GM12878 (cell line): ENCODE data around the gene TRAF2. TPM values are rescaled to one million over a fixed set of nuclear protein-coding genes. Genes with fewer than 3 reads are reported as not detected.

ENCODE experiments used
- ATAC-seq: fragments of 200-7000 bp; cut with Tn5 transposase; 3 replicates; pipeline ENCODE4 v1.9.1; 2020; ENCODE audit warnings: mild to moderate bottlenecking, moderate library complexity
- BruUV-seq: library from RNA; stranded (reverse); fragments of 400-500 nt; replicated peaks from 2 replicates; lab custom pipeline; 2021; lab: Mats Ljungman, UMichigan
- CTCF ChIA-PET: fragments of 300-600 bp; sonication (Branson Sonifier 250); formaldehyde crosslinking; extraction: SDS; loops from one replicate; lab custom pipeline; 2021; ENCODE audit warnings: inconsistent platforms; lab: Yijun Ruan, JAX
- POLR2A ChIA-PET: fragments of 350-600 bp; formaldehyde crosslinking; extraction: SDS; loops from one replicate; lab custom pipeline; 2021; ENCODE audit warnings: inconsistent platforms; lab: Charles Lee
- RAD21 ChIA-PET: fragments of 300-600 bp; sonication (Branson Sonifier 250); formaldehyde crosslinking; loops from one replicate; lab custom pipeline; 2023; ENCODE audit warnings: antibody characterized with exemption; ENCODE audit not compliant: unreplicated experiment; lab: Charles Lee
- SMC1A ChIA-PET: fragments of 300-600 bp; sonication (Branson Sonifier 250); formaldehyde crosslinking; loops from one replicate; lab custom pipeline; 2023; ENCODE audit not compliant: unreplicated experiment, uncharacterized antibody; lab: Charles Lee
- DNase-seq: peaks from one replicate; pipeline ENCODE4 v3.0.0-alpha.2; 2011; ENCODE audit warnings: low read depth, low spot score
- FAIRE-seq: peaks from 3 replicates; lab custom pipeline; 2011; peaks lifted over from hg19 to GRCh38; lab: Jason Lieb, UNC
- H2AFZ ChIP-seq: 2 replicates; pipeline ENCODE4 v1.6.0; 2011; ENCODE audit warnings: low read depth, low read length, control low read depth; ENCODE audit not compliant: control insufficient read depth
- H3K27ac ChIP-seq: 2 replicates; pipeline ENCODE4 v1.5.1; 2011; ENCODE audit warnings: control low read depth; ENCODE audit not compliant: control insufficient read depth, insufficient read depth
- H3K27me3 ChIP-seq, 2 experiments: replicated peaks in 1 of 2; 2 replicates each; pipeline versions ENCODE4 v1.6.0 to v1.6.1; 2011; ENCODE audit warnings: low read length in 1 of 2; ENCODE audit not compliant: control insufficient read depth in 2 of 2, insufficient read depth in 2 of 2
- H3K36me3 ChIP-seq, 2 experiments: 2 replicates each; pipeline ENCODE4 v1.5.1; 2011; ENCODE audit warnings: low read length in 1 of 2; ENCODE audit not compliant: control insufficient read depth in 2 of 2, insufficient read depth in 2 of 2
- H3K4me1 ChIP-seq: 2 replicates; pipeline ENCODE4 v1.6.1; 2011; ENCODE audit warnings: mild to moderate bottlenecking, low read length, moderate library complexity, mixed read lengths; ENCODE audit not compliant: control insufficient read depth, insufficient read depth
- H3K4me2 ChIP-seq: 2 replicates; pipeline ENCODE4 v1.6.0; 2011; ENCODE audit warnings: control low read depth; ENCODE audit not compliant: control insufficient read depth, insufficient read depth
- H3K4me3 ChIP-seq: fragments of 200-600 bp; sonication (generic); 2 replicates; pipeline ENCODE4 v1.5.1; 2016
- H3K79me2 ChIP-seq: 2 replicates; pipeline ENCODE4 v1.6.0; 2011; ENCODE audit warnings: low read length; ENCODE audit not compliant: control insufficient read depth, insufficient read depth
- H3K9ac ChIP-seq: 2 replicates; pipeline ENCODE4 v1.8.0; 2011; ENCODE audit warnings: low read length, control low read depth, mixed read lengths; ENCODE audit not compliant: control insufficient read depth, insufficient read depth
- H3K9me3 ChIP-seq: replicated peaks from 3 replicates; pipeline ENCODE4 v1.5.1; 2011; ENCODE audit warnings: mild to moderate bottlenecking, low read length; ENCODE audit not compliant: control insufficient read depth, insufficient read depth
- H4K20me1 ChIP-seq: 2 replicates; pipeline ENCODE4 v1.6.0; 2011; ENCODE audit not compliant: control insufficient read depth, insufficient read depth
- GABPA ChIP-seq: IDR thresholded peaks from 2 replicates; pipeline ENCODE4 v1.6.1; 2014; ENCODE audit warnings: antibody characterized with exemption, low read depth, mild to moderate bottlenecking, inconsistent platforms
- KLF5 ChIP-seq: fragments of 450-650 bp; IDR thresholded peaks from 2 replicates; pipeline ENCODE4 v1.6.1; 2014; ENCODE audit warnings: mild to moderate bottlenecking; ENCODE audit not compliant: partially characterized antibody
- RELA ChIP-seq: fragments of 450-650 bp; IDR thresholded peaks from 2 replicates; pipeline ENCODE4 v1.8.0; 2014; ENCODE audit warnings: borderline replicate concordance; ENCODE audit not compliant: partially characterized antibody
- SMAD1 ChIP-seq: fragments of 450-650 bp; IDR thresholded peaks from 2 replicates; pipeline ENCODE4 v1.6.1; 2018; ENCODE audit warnings: mild to moderate bottlenecking, low read depth; ENCODE audit not compliant: partially characterized antibody
- SMARCA5 ChIP-seq: fragments of 450-650 bp; IDR thresholded peaks from 2 replicates; pipeline ENCODE4 v1.6.1; 2017; ENCODE audit warnings: mild to moderate bottlenecking
- SMC3 ChIP-seq: IDR thresholded peaks from 2 replicates; pipeline ENCODE4 v1.6.1; 2011; ENCODE audit warnings: low read length, improper control_type of control experiment, borderline replicate concordance
- SRF ChIP-seq, 2 experiments: IDR thresholded peaks; 2 replicates each; pipeline ENCODE4 v1.6.1; 2011; ENCODE audit warnings: low read depth in 2 of 2, low read length in 2 of 2, mild to moderate bottlenecking in 1 of 2, moderate library complexity in 1 of 2
- ZNF217 ChIP-seq: fragments of 450-650 bp; IDR thresholded peaks from 2 replicates; pipeline ENCODE4 v1.6.1; 2017; ENCODE audit warnings: antibody characterized with exemption, mild to moderate bottlenecking
- WGBS: methylation state at CpG from one replicate; pipeline ENCODE4 v1.1.6; 2016; ENCODE audit warnings: low lambda C conversion rate; ENCODE audit not compliant: insufficient replicate concordance, insufficient coverage; ENCODE audit errors: missing lambda C conversion rate; 5-methylcytosine and 5-hydroxymethylcytosine counted together
- in situ Hi-C: fragments of 300-500 bp; cut with MboI; formaldehyde crosslinking; loops from 9 replicates; pipeline ENCODE4 v1.14.3; 2018; ENCODE audit warnings: mixed read lengths
- intact Hi-C: fragments of 100-400 bp; cut with micrococcal nuclease; formaldehyde crosslinking; loops from one replicate; pipeline ENCODE4 v1.14.2; 2022; ENCODE audit not compliant: unreplicated experiment
- polyA plus RNA-seq, 11 experiments: library from polyadenylated mRNA; depleted of rRNA in 4 of 11; unstranded in 6 of 11; stranded (reverse) in 5 of 11; fragments of >200 nt; fragmentation: Nextera tagmentation in 4 of 11; fragmentation: Illumina TruSeq in 1 of 11; extraction: Ambion mirVana in 4 of 11; extraction: Trizol in 1 of 11; gene quantifications; 1 replicate in 1 of 11; 2 replicates in 10 of 11; pipeline versions ENCODE4 v1.2.1 to v1.2.3, GENCODE V29; 2011 to 2016; ENCODE audit warnings: inconsistent platforms in 2 of 11, missing spikeins in 2 of 11, low read depth in 1 of 11
- total RNA-seq, 4 experiments: library from RNA; depleted of rRNA in 3 of 4; stranded (reverse); fragments of >200 nt in 3 of 4; fragmentation: Illumina TruSeq in 1 of 4; extraction: Trizol in 1 of 4; gene quantifications; 2 replicates each; pipeline versions ENCODE4 v1.2.1 to v1.2.3, GENCODE V29; 2013 to 2021
- TF ChIP-seq, protein P1 (sequence below): fragments of 450-650 bp; formaldehyde crosslinking; IDR thresholded peaks from 2 replicates; pipeline ENCODE4 v1.5.0; 2022; ENCODE audit warnings: mild to moderate bottlenecking, missing genetic modification characterization
- TF ChIP-seq, protein P2 (sequence below): IDR thresholded peaks from 2 replicates; pipeline ENCODE4 v1.6.1; 2012; ENCODE audit warnings: low read depth, low read length, improper control_type of control experiment
- TF ChIP-seq, protein P3 (sequence below): fragments of 450-650 bp; IDR thresholded peaks from 2 replicates; pipeline ENCODE4 v1.6.1; 2018; ENCODE audit warnings: borderline replicate concordance, mild to moderate bottlenecking; ENCODE audit not compliant: partially characterized antibody
- TF ChIP-seq, protein P4 (sequence below), 3 experiments: IDR thresholded peaks in 2 of 3; conservative IDR thresholded peaks in 1 of 3; 2 replicates each; pipeline ENCODE4 v1.5.1; 2011; ENCODE audit warnings: low read depth in 3 of 3, low read length in 3 of 3, mild to moderate bottlenecking in 3 of 3, control low read depth in 2 of 3, moderate library complexity in 2 of 3, inconsistent platforms in 1 of 3, mixed read lengths in 1 of 3; ENCODE audit not compliant: control insufficient read depth in 2 of 3, insufficient read depth in 1 of 3; ENCODE audit errors: extremely low read depth in 1 of 3

The TRAF2 gene
- total and polyA plus RNA-seq, 10 of the 15 experiments (the other 5 are each of a cell fraction or from before 2014, with no cell fraction given), result 0.34 to 39.5 (median 18.7) TPM

DNA sequence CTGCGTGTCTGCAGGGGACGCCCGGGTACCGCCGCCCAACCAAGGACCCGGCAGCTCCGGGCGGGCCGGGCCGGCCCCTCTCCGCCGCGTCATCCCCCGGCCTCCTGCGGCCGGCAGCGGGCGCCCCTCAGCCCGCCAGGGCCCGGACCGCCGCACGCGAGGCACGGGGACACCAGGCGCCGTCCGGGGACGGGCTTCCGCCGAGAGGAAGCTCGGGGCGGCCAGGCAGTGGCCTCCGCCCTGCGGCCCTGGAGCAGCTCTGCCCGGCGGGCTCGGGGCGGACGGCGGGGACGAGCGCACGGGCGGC, 57.8 kb downstream of the TRAF2 start:
- Histone ChIP-seq H3K4me2 (no peak overlapping the region), H3K79me2 (peaks cover 19% of the 10 kb centered on the region), H3K27ac (peak overlapping the region; percentile 91), H3K36me3 (peaks cover 0 to 26% of the 10 kb centered on the region in 2 experiments; a peak in 3 of 4 replicates), H3K27me3 (no peaks in the 10 kb centered on the region), H3K4me1 (peaks cover 4% of the 10 kb centered on the region), H3K4me3 (peak overlapping the region; percentile 98), H3K9me3 (no peaks in the 10 kb centered on the region), H4K20me1 (no peaks in the 10 kb centered on the region), H3K9ac (peak overlapping the region; percentile 85), H2AFZ (peak overlapping the region; percentile 6)
- RAD21 ChIA-PET, result interaction anchor here (1.2 kb wide), 1 partner anchor 46 kb away, joined by 5 read pairs; no protein-coding TSS in a partner anchor
- SMC1A ChIA-PET, result interaction anchor here (0.8 kb wide), 1 partner anchor 153 kb away, joined by 3 read pairs; the partner anchor contains the start of gene TMEM141
- ATAC-seq, result peak; percentile 65
- no peak for DNase-seq
- WGBS, result under 1% methylated on average over 41 of the region's 45 CpGs
- no TSS peak for BruUV-seq
- intact Hi-C loops (loop anchor here (1.0 to 10.0 kb wide), 3 partner anchors 47 to 149 kb away; partner anchors contain the start of genes CCDC183, MAMDC4 and TMEM141), in situ Hi-C loops (no loop called here)
- POLR2A ChIA-PET, result interaction anchor here (1.2 to 2.5 kb wide), 3 partner anchors 42 to 96 kb away, joined by 5 to 6 read pairs (median 5); partner anchors contain the start of gene TRAF2
- no peak for FAIRE-seq
- CTCF ChIA-PET, result interaction anchor here (1.0 to 2.5 kb wide), 6 partner anchors 18 to 124 kb away, joined by 3 to 12 read pairs (median 4); partner anchors contain the start of genes AJM1 and TRAF2
- peak in 1 of 2 experiments; percentile 44; a peak in 1 of 4 replicates for TF ChIP-seq SRF (IDR thresholded peaks at IDR 0.05; ENCODE audit: low read depth in 2 of 2, low read length in 2 of 2)
- no peak for TF ChIP-seq SMAD1
- TF ChIP-seq GABPA, result no peak
- peak; percentile 17; the same call in 1 of the 2 replicates for TF ChIP-seq ZNF217
- TF ChIP-seq SMARCA5, result peak; percentile 89
- TF ChIP-seq, protein P1, sequence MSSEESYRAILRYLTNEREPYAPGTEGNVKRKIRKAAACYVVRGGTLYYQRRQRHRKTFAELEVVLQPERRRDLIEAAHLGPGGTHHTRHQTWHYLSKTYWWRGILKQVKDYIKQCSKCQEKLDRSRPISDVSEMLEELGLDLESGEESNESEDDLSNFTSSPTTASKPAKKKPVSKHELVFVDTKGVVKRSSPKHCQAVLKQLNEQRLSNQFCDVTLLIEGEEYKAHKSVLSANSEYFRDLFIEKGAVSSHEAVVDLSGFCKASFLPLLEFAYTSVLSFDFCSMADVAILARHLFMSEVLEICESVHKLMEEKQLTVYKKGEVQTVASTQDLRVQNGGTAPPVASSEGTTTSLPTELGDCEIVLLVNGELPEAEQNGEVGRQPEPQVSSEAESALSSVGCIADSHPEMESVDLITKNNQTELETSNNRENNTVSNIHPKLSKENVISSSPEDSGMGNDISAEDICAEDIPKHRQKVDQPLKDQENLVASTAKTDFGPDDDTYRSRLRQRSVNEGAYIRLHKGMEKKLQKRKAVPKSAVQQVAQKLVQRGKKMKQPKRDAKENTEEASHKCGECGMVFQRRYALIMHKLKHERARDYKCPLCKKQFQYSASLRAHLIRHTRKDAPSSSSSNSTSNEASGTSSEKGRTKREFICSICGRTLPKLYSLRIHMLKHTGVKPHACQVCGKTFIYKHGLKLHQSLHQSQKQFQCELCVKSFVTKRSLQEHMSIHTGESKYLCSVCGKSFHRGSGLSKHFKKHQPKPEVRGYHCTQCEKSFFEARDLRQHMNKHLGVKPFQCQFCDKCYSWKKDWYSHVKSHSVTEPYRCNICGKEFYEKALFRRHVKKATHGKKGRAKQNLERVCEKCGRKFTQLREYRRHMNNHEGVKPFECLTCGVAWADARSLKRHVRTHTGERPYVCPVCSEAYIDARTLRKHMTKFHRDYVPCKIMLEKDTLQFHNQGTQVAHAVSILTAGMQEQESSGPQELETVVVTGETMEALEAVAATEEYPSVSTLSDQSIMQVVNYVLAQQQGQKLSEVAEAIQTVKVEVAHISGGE (CRISPR knock-in tag), result 0 out of 2 replicates have a peak, but pooled peaks have one; percentile 12
- TF ChIP-seq RELA, result no peak
- TF ChIP-seq, protein P2, sequence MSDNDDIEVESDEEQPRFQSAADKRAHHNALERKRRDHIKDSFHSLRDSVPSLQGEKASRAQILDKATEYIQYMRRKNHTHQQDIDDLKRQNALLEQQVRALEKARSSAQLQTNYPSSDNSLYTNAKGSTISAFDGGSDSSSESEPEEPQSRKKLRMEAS, result no peak
- TF ChIP-seq, protein P3, sequence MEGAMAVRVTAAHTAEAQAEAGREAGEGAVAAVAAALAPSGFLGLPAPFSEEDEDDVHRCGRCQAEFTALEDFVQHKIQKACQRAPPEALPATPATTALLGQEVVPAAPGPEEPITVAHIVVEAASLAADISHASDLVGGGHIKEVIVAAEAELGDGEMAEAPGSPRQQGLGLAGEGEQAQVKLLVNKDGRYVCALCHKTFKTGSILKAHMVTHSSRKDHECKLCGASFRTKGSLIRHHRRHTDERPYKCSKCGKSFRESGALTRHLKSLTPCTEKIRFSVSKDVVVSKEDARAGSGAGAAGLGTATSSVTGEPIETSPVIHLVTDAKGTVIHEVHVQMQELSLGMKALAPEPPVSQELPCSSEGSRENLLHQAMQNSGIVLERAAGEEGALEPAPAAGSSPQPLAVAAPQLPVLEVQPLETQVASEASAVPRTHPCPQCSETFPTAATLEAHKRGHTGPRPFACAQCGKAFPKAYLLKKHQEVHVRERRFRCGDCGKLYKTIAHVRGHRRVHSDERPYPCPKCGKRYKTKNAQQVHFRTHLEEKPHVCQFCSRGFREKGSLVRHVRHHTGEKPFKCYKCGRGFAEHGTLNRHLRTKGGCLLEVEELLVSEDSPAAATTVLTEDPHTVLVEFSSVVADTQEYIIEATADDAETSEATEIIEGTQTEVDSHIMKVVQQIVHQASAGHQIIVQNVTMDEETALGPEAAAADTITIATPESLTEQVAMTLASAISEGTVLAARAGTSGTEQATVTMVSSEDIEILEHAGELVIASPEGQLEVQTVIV, result no peak
- TF ChIP-seq KLF5, result peak; percentile 27
- TF ChIP-seq, protein P4, sequence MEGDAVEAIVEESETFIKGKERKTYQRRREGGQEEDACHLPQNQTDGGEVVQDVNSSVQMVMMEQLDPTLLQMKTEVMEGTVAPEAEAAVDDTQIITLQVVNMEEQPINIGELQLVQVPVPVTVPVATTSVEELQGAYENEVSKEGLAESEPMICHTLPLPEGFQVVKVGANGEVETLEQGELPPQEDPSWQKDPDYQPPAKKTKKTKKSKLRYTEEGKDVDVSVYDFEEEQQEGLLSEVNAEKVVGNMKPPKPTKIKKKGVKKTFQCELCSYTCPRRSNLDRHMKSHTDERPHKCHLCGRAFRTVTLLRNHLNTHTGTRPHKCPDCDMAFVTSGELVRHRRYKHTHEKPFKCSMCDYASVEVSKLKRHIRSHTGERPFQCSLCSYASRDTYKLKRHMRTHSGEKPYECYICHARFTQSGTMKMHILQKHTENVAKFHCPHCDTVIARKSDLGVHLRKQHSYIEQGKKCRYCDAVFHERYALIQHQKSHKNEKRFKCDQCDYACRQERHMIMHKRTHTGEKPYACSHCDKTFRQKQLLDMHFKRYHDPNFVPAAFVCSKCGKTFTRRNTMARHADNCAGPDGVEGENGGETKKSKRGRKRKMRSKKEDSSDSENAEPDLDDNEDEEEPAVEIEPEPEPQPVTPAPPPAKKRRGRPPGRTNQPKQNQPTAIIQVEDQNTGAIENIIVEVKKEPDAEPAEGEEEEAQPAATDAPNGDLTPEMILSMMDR (IDR thresholded peaks at IDR 0.05 in 2 of 3, conservative IDR thresholded peaks at IDR 0.05 in 1 of 3; ENCODE audit: control insufficient read depth in 2 of 3, extremely low read depth in 1 of 3, insufficient read depth in 1 of 3, low read depth in 3 of 3, low read length in 3 of 3), result peak in 1 of 3 experiments; percentile 24; a peak in 1 of 6 replicates
- no peak for TF ChIP-seq SMC3
